HPDE6-E6E7 (cell line): ENCODE measurements around the gene ELF1.
A peak's percentile ranks its signal among the peaks of the same experiment; 100 is the strongest.
"Not testable (repeated sequence)": the region's sequence is repeated elsewhere in the genome, so short reads cannot be mapped to it uniquely, and the experiment has no call there.

Experiments
- DNase-seq: peaks from one replicate; pipeline ENCODE4 v3.0.0; 2011; ENCODE audit warnings: missing footprints; ENCODE audit errors: extremely low spot score

Gene ELF1

DNA sequence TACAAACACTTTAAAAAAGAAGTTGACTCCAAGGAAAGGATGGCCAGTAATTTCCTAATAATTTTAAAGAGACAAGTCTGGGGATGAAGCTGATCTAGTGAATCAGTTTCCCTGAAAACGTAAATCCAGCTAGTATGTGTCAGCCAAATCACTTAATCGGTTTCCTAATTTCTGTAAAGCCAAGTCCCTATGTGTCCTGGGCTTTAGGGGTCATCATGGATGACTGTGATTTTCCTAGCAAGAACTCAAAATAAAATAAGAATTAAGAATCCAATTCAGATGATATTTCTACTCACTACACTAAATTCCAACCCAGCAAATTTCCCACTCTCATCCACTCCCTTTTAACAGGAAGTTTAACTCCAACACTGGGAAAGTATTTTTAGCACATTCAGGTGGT lies 35.9 kb downstream of the ELF1 start:
- DNase-seq = no peak

DNA sequence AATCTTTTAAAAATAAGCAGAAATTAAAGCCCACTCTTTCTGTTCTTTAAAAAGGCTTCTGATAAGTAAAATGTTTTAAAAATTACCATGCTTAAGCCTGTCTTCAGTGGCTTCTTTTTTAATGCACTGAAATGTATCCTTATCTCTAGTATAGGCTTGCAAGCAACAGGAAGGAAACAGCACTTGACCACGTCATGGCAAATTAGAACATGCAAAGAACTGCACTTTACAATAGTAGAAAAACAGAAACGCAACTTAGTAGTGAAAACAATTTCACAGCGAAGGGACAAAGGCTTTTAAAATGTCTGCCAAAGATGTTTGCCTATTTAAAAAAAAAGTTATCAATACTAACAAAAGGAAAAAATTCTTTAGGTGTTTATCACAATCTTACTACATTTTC lies 36.3 kb downstream of the ELF1 start:
- DNase-seq = no peak

DNA sequence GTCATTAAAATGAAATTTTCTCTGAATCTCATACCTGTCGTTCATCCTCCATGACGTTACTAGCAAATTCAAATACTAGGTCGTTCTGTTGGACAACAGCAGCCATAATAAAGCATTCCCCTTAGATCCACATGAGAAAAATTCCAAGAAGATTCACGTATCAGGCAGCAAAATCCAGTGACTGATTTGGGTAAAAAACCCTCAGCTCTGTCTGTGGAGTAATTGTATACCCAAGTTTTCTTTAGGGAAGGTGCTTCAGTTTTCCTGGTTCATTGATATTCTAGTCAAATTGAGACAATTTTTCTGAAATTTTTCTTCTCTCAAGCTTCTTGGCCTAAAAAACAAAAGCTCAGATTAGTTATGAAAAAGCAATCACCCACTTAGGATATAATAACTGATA lies 37.2 kb downstream of the ELF1 start:
- DNase-seq = no peak

DNA sequence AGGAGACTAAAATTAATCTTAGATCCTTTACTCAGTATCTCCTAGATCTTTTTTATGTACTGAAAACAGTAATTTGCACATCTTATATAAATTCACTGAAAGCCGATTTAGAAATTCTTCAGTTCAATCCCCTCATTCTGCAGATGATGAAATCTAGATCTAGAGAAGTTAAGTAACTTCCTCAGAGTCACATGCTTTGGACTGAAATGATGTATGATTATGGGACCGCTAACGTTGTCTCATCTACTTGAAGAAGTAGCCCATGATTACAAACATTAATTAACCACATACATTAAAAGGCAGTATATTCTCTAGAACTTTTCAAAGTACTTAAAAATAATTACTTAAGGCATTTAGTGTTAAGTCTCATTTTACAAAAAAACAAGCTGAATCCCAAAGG lies 37.8 kb downstream of the ELF1 start:
- DNase-seq = no peak

DNA sequence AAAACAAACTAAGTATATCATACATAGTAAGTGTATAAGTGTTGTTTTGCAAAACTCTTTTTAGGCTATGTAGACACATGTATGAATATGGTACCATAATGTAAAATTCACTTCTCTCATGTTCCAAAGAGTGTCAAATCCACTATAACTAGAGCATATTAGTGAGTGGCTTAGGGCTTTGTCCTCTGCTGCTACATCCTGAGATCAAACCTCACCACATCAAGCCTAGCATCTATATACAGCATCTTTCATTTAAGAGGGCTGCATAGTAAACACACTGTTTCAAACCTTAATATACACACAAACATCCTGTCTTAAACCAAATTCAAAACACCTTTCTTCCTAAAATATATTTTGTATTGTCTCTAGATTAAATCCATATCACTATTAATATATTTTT lies 38.7 kb downstream of the ELF1 start:
- no peak for DNase-seq

DNA sequence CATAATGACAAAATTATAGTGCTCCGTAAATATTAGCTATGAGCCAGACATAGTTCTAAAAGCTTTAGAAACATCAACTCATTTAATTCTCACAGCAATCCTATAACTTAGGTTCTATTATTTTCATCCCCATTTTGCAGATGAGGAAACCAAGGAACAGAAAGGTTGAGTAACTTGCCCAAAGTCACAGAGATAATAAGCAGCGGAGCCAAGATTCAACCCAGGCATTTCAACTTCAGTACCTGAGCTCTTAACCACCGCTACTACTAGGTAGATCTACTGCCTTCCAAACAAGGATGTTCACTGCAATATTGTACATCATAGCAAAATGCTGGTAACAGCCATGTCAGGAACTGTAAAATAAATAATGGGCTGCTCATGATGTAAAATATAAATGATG lies 39.9 kb downstream of the ELF1 start:
- no peak for DNase-seq

DNA sequence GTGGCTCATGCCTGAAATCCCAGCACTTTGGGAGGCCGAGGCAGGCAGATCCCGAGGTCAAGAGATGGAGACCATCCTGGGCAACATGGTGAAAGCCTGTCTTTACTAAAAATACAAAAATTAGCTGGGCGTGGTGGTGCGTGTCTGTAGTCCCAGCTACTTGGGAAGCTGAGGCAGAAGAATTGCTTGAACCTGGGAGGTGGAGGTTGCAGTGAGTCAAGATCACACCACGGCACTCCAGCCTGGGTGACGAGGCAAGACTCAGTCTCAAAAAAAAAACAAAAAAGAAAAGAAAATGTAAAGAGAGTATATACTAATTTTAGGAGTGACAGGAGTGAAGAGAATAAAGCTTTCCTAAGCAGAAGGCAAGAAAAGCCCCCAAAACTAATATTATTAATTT lies 41.0 kb downstream of the ELF1 start:
- not testable (repeated sequence) for DNase-seq

DNA sequence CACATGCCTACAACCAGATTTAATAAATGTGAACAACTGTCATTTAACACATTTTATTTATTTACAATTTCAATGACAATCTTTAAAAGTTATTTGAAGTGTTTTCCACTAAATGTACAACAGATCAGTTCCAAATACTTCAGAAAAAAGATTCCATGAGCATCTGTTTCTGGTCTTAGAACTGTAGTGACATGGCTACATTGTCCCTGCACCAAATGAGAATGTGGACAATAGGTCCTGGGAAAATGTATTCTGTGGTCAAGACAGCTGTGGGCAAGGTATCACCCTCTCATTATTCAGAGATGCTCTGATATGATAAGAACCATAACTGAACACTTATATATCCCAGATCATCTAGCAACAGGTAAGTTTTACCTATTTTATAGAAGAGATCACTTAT lies 43.7 kb downstream of the ELF1 start:
- DNase-seq = no peak

DNA sequence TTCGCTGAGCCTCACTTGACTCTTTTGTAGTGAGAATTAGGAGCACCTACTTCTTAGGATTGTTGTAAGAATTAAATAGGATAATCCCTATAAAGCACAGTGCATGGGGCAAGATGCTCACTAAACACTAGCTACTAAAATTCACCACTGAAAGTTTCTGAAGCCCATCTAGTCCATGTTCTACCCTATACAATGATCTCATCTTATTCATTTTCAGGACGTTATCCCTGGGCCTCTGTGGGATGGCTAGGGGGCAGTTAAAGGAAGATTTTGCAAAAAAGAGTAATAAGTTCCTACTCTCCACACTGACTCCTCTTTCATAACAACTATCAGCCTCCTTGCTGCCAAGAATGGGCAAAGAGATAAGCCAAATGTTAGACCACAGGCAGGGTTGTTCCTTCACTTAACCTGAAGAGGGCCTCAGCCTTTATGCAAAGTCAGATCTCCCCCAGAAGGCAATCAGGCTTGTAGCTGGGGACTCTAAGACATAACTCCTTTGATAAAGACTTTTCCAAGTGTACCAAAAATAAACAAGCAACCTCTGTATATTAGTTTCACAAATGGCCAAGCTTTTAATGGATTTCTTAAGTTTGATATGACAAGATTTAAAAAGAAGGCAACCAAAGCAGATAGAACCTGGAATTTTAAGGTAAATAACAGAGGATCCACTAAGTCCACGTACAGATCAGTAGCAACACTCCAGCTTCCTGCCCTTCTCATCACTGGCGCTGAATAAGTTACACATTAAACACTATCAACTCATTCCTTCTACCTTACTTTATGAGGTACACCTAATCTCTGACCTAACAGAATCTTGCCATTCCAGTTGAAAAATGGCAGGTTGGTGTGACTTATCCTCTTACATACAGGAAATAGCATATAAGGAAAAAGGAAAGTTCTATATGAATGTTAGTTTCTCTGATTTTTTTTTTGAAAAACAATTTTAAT lies 44.4 kb downstream of the ELF1 start:
- DNase-seq = no peak

DNA sequence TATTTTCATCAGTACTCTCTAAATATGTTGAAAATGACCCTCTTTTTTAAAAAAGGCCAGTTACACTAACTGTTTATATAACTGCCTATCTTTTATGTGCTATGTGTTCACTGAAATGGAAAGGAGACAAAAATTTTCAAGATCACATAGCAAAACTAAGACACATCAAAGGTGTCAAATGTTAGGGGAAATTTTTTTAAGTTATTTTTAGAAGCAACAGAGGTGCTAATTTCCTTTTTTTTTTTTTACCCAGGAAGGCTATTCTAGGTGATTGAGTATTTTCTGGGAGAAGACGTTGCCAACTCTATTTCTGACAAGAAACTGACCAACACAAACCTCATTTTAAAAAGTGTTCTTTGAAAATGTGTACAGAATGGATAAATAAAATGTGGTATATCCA lies 45.7 kb downstream of the ELF1 start:
- DNase-seq = no peak

DNA sequence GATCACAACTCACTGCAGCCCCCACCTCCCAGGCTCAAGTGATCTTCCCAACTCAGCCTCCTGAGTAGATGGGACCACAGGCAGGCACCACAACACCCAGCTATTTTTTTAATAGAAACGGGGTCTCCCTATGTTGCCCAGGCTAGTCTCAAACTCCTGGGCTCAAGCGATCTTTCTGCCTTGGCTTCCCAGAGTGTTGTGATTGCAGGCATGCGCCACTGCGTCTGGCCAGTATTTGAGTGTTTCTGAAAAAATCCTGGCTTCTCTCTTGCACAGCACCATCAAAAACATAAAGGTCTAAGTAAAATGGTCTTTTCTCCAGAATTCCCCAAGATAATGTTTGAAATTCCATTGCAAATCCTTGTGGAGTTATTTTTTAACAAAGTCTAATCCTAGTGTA lies 47.8 kb downstream of the ELF1 start:
- DNase-seq = no peak

DNA sequence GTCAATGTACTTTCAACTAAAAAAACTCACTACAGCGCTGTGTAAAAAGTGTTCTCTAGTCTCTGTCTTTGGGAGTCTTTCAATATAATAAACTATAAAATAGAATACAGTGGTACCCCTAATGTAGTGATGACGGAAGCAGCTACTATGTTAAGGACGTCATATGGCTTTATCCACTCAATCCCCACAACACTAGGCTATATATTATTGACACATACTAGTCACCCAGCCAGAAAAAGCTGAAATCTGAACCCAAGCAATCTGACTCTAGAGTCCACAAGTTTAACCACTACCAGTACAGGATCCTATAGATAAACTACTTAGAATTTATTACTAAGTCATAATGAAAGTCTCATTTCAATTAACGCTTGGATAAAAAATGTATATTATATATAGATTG lies 48.3 kb downstream of the ELF1 start:
- no peak for DNase-seq

DNA sequence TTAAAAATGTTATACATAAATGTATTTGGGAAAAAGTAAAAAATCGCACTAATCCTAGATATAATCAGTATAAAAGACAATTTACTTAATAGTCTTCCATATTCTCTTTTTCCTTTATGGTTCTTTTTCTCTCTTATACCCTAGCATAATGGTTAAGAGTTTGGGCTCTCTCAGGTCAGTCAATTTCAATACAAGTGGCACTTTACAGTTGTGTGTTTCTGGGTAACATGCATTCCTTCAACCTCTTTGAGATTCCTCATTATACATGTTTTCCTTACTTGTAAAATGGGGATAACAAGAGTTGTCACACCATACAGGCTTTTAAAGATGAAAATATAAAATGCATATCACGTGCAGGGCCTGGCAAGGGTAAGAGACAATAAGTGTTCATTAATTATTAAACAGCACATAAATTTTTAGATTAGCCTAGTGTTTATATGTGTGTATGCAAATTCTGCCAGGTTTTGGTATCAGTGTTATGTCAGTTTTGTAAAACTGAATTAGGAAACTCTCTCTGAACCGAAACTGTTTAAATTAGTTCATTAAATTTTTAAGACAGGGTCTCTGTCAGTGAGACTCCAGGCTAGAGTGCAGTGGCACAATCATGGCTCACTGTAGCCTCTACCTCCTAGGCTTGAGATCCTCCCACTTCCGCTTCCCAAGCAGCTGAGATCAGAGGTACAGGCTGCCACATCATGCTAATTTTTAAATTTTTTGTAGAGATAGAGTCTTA lies 49.8 kb downstream of the ELF1 start:
- no peak for DNase-seq

DNA sequence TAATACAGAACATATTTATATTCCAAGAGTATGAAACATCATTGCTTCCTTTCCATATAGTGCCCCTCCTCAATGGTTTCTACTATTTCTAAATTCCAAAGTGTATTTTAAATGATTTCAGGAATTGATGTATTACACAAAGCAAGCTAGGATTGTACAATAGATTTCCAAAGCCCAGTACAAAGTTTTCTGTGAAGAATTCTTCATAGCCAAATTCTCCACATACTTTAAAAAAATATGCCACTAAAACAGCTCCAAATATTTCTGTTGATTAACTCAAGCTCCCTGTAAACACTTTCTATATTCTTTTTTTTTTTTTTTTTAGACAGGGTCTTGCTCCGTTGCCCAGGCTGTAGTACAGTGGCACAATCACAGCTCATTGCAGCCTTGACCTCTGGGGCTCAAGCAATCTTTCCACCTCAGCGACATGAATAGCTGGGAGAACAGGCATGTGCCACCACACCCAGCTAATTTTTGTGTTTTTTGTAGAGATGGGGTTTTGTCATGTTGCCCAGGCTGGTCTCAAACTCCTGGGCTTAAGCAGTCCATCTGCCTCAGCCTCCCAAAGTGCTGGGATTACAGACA lies 50.6 kb downstream of the ELF1 start:
- no peak for DNase-seq

DNA sequence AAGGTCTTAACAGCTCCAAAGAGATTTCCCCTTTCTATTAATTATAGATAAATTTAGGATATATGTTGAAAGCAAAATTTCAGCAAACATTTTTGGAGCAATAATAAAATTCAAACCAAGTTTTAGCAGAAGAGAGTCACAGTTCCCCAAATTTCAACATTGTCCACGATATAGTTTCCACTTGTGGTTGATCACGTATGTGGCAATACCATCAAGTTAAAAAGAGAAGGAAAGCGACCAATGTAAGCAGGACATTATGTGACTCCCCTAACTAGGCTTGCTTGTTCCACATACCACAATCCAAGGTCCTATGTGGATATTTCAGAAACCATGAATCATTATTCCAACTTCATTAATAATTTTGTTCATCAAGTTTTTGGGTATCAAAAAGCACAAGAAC lies 52.8 kb downstream of the ELF1 start:
- DNase-seq = no peak

DNA sequence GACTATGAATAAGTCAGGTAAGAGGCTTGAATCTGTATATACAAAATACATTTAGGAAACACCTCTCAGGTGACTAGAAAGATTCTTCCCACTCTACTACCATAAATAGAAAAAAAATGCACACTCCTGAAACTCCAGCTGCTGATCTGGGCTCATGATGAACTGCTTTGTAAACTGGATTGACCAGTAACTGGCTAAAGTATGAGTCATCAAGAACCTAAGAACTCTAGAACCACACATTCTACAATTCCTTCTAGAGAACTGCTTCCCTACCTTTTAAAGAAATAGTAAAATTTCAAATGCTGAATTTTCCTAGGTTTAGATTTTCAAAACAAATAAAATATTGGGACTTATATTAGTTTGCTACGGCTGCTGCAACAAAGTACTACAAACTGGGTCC lies 55.2 kb downstream of the ELF1 start:
- peak; percentile 38 for DNase-seq

DNA sequence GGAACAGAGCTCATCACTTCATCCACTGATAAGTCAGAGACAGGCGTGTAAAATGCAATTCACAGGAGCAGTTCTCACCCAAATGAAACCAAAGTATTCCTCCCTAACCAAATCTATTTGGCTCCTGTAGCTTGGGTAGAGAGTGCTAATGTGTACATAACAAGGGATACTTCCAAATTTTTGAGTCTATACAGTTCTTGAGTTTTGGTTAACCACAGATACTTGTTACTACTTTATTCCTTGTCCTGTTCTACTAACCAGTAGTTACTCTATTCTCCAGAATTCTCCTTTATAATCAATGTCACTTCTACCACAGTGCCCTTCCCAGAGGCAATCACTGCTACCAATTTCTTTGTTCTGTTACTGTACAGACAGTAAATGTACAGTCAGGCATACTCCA lies 57.3 kb downstream of the ELF1 start:
- no peak for DNase-seq

DNA sequence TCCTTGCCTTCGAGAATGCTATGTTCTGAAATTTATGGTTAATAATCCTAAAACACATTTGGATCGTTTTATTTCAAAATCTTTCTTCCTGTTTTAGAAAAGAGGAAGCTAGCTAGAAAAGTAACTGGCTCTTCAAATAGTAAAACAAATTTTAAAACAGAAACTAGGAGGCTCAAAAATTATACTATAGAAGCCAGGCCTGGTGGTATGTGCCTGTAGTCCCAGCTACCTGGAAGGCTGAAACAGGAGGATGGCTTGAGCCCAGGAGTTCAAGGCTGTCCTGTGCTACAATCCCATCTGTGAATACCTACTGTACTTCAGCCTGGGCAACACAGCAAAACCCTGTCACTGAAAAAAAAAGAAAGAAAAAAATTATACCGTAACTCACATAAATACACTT lies 57.9 kb downstream of the ELF1 start:
- no peak for DNase-seq

DNA sequence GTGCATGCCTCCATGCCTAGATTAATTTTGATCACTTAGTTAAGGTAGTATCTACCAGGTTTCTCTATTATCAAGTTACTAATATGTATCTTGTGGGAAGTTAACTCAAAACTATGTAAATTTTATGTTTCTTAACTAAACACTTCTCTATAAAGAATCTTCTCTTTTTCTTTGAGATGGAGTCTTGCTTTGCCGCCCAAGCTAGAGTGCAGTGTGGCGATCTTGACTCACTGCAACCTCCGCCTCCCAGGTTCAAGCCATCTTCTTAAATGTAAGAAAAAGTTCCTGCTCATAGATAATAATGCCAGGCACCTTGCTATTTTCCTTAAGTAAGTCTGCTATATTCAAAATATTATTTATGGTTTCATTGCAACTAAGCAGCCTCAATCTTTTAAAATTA lies 58.4 kb downstream of the ELF1 start:
- DNase-seq = no peak

DNA sequence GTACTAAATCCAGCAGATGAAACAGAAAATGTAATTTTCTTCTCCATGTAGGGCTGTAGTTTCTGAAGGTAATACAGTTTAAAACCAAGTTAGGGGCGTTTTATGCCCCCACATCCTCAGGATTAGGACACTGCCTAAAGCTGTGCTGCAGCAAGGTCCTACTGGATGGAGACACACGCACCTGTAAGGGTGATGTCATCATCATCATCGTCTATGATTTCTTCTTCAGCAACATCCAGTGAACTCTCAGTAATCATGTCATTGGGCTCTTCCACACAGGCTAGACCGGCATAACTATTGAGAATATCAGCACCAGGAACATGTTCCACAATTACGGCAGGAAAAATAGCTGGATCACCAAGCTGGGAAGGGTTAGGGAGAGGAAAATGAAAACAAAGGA lies 60.5 kb downstream of the ELF1 start:
- DNase-seq = no peak

DNA sequence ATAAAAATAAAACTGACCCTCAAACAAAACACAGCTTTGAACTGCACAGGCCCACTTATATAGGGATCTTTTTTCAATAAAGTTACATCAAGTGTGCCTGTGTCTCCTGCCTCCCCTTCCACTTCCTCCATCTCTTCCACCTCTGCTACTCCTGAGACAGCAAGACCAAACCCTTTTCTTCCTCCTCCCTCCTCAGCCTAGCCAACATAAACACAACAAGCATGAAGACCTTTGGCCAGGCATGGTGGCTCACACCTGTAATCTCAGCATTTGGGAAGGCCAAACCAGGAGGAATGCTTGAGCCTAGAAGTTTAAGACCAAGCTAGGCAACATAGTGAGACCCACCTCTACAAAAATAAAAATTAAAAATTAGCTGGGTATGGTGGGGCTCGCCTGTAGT lies 72.6 kb downstream of the ELF1 start:
- no peak for DNase-seq

DNA sequence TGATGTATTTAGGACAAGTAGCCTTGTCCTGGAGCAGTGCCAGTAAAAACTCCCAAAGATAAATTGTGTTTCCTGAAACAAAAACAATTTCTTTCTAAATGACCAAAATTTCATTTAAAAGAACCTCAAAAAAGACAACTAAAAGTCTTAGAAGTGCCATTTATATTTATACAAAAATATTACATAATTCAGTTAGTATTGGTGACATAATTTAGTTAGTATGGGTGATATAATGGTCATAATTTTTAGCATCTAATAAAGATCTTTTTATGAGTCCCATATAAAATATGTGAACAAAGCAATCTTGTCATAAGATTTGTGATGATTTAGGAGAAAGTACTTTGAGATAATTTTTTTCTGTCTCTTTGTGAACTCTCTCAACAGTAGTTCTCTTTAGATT lies 76.0 kb downstream of the ELF1 start:
- no peak for DNase-seq

DNA sequence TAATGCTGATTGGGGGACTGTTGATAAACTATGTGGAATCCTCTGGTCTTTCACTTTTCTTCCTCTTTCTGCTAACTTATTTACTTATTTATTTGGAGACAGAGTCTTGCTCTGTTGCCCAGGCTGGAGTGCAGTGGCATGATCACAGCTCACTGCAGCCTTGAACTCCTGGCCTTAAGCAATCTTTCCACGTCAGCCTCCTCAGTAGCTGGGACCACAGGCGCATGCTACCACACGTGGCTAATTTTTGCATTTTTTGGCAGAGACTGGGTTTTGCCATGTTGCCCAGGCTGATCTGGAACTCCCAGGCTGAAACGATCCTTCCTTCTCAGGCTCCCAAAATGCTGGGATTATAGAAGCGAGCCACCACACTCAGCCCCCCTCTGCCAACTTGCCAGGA lies 77.5 kb downstream of the ELF1 start:
- DNase-seq = no peak
